HEK293 (cell line): ENCODE results near the gene PDP2.
A peak's percentile ranks its signal among the peaks of the same experiment; 100 is the strongest.

ENCODE experiments used
- FEZF1 ChIP-seq: fragments of 450-650 bp; formaldehyde crosslinking; IDR thresholded peaks from 2 replicates; pipeline ENCODE4 v1.5.1; 2016; ENCODE audit warnings: missing biosample characterization, missing genetic modification characterization
- GLI2 ChIP-seq: fragments of 450-650 bp; formaldehyde crosslinking; IDR thresholded peaks from 2 replicates; pipeline ENCODE4; 2017; ENCODE audit warnings: missing biosample characterization, missing genetic modification characterization, low read depth, borderline replicate concordance
- GLIS1 ChIP-seq: fragments of 450-650 bp; formaldehyde crosslinking; IDR thresholded peaks from 2 replicates; pipeline ENCODE4 v1.5.1; 2016; ENCODE audit warnings: missing biosample characterization, missing genetic modification characterization
- KLF10 ChIP-seq: fragments of 450-650 bp; IDR thresholded peaks from 2 replicates; pipeline ENCODE4 v1.5.1; 2018; ENCODE audit warnings: missing biosample characterization, mild to moderate bottlenecking, missing genetic modification characterization
- SP2 ChIP-seq: fragments of 450-650 bp; formaldehyde crosslinking; IDR thresholded peaks from 2 replicates; pipeline ENCODE4 v1.5.1; 2016; ENCODE audit warnings: missing biosample characterization, missing genetic modification characterization
- SP7 ChIP-seq: fragments of 450-650 bp; formaldehyde crosslinking; IDR thresholded peaks from 2 replicates; pipeline ENCODE4 v1.5.1; 2016; ENCODE audit warnings: missing biosample characterization, missing genetic modification characterization
- ZBTB1 ChIP-seq: fragments of 450-650 bp; formaldehyde crosslinking; IDR thresholded peaks from 2 replicates; pipeline ENCODE4 v1.5.1; 2016; ENCODE audit warnings: missing biosample characterization, missing genetic modification characterization
- ZBTB17 ChIP-seq: fragments of 450-650 bp; formaldehyde crosslinking; IDR thresholded peaks from 2 replicates; pipeline ENCODE4 v1.5.1; 2016; ENCODE audit warnings: missing biosample characterization, missing genetic modification characterization
- ZBTB21 ChIP-seq: fragments of 450-650 bp; formaldehyde crosslinking; IDR thresholded peaks from 2 replicates; pipeline ENCODE4 v1.5.1; 2017; ENCODE audit warnings: missing biosample characterization, missing genetic modification characterization
- ZBTB8A ChIP-seq: fragments of 450-650 bp; formaldehyde crosslinking; IDR thresholded peaks from 2 replicates; pipeline ENCODE4 v1.5.1; 2016; ENCODE audit warnings: missing biosample characterization, missing genetic modification characterization
- ZEB2 ChIP-seq: fragments of 450-650 bp; formaldehyde crosslinking; IDR thresholded peaks from 2 replicates; pipeline ENCODE4 v1.5.1; 2016; ENCODE audit warnings: missing biosample characterization, missing genetic modification characterization
- ZFP37 ChIP-seq: fragments of 450-650 bp; formaldehyde crosslinking; IDR thresholded peaks from 2 replicates; pipeline ENCODE4 v1.5.1; 2016; ENCODE audit warnings: missing biosample characterization, missing genetic modification characterization
- ZNF24 ChIP-seq: fragments of 450-650 bp; formaldehyde crosslinking; IDR thresholded peaks from 2 replicates; pipeline ENCODE4 v1.5.1; 2016; ENCODE audit warnings: missing biosample characterization, missing genetic modification characterization
- ZNF366 ChIP-seq: fragments of 450-650 bp; formaldehyde crosslinking; conservative IDR thresholded peaks from 2 replicates; pipeline ENCODE4 v1.5.1; 2016; ENCODE audit warnings: missing biosample characterization, missing genetic modification characterization
- ZNF501 ChIP-seq: fragments of 450-650 bp; formaldehyde crosslinking; IDR thresholded peaks from 2 replicates; pipeline ENCODE4 v1.5.1; 2016; ENCODE audit warnings: missing biosample characterization, missing genetic modification characterization
- ZNF560 ChIP-seq: fragments of 450-650 bp; formaldehyde crosslinking; IDR thresholded peaks from 2 replicates; pipeline ENCODE4 v1.5.1; 2017; ENCODE audit warnings: missing biosample characterization, missing genetic modification characterization, borderline replicate concordance
- ZNF596 ChIP-seq: fragments of 450-650 bp; IDR thresholded peaks from 2 replicates; pipeline ENCODE4 v1.5.0; 2018; ENCODE audit warnings: missing biosample characterization, mild to moderate bottlenecking, missing genetic modification characterization, moderate library complexity
- ZNF600 ChIP-seq: fragments of 450-650 bp; formaldehyde crosslinking; IDR thresholded peaks from 2 replicates; pipeline ENCODE4 v1.5.1; 2016; ENCODE audit warnings: missing biosample characterization, missing genetic modification characterization
- ZNF629 ChIP-seq: fragments of 450-650 bp; formaldehyde crosslinking; IDR thresholded peaks from 2 replicates; pipeline ENCODE4 v1.5.1; 2017; ENCODE audit warnings: missing biosample characterization, missing genetic modification characterization
- ZNF76 ChIP-seq: fragments of 450-650 bp; formaldehyde crosslinking; IDR thresholded peaks from 2 replicates; pipeline ENCODE4; 2016; ENCODE audit warnings: low read depth, missing biosample characterization, missing genetic modification characterization, borderline replicate concordance
- ZNF785 ChIP-seq: fragments of 450-650 bp; formaldehyde crosslinking; IDR thresholded peaks from 2 replicates; pipeline ENCODE4 v1.5.1; 2016; ENCODE audit warnings: missing biosample characterization, missing genetic modification characterization
- TF ChIP-seq, protein P1 (sequence below): fragments of 450-650 bp; formaldehyde crosslinking; IDR thresholded peaks from 2 replicates; pipeline ENCODE4 v1.5.1; 2017; ENCODE audit warnings: missing biosample characterization, missing genetic modification characterization
- TF ChIP-seq, protein P2 (sequence below): fragments of 450-650 bp; formaldehyde crosslinking; IDR thresholded peaks from 2 replicates; pipeline ENCODE4 v1.5.1; 2016; ENCODE audit warnings: missing biosample characterization, missing genetic modification characterization
- TF ChIP-seq, protein P3 (sequence below): fragments of 450-650 bp; formaldehyde crosslinking; IDR thresholded peaks from 2 replicates; pipeline ENCODE4 v1.5.1; 2016; ENCODE audit warnings: missing biosample characterization, missing genetic modification characterization
- TF ChIP-seq, protein P4 (sequence below): fragments of 450-650 bp; formaldehyde crosslinking; IDR thresholded peaks from 2 replicates; pipeline ENCODE4 v1.5.1; 2016; ENCODE audit warnings: missing biosample characterization, missing genetic modification characterization
- TF ChIP-seq, protein P5 (sequence below): fragments of 450-650 bp; formaldehyde crosslinking; IDR thresholded peaks from 2 replicates; pipeline ENCODE4 v1.5.1; 2017; ENCODE audit warnings: missing biosample characterization, mild to moderate bottlenecking, missing genetic modification characterization, moderate library complexity
- TF ChIP-seq, protein P6 (sequence below): fragments of 450-650 bp; formaldehyde crosslinking; IDR thresholded peaks from 2 replicates; pipeline ENCODE4 v1.5.1; 2016; ENCODE audit warnings: missing biosample characterization, missing genetic modification characterization

Gene PDP2

DNA sequence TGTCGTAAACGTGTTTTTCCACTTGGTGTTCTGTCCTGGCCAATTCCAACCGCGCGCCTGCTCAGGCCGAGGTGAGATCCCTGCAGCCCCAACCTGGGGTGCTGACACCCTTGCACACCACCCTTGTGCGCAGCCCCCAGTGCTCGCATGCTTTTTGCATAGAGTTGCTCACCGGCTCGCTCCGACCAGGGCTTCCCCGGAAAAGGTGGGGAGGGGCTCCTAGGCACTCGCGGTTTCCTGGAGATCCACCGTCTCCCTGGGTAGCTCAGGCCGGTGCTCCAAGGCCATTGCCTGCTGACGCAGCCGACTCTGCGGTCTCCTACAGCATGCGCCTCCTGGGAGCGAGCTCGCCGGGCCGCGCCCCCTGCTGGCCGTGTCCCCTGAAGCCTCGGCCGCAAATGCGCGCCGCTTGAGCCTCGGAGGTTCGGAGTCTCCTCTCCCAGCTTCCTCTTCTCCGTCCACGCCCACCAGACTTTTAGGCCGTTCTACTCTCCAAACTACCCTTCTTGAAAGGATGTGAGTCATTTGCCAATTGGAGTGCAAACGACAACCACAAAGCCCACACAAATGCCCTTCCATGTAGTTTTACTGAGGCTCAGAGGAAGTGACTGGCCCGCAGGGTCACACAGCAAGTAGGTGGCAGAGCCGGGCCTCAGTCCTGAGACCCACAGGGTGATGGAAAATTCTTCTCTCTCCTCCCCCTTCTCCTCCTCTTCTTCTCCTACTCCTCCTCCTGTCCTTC lies 7.2 kb upstream of the PDP2 start (continued):
- TF ChIP-seq ZBTB21 (tag by site-specific recombination) (0 out of 2 replicates have a peak, but pooled peaks have one; percentile 20), ZNF596 (tag by site-specific recombination) (no peak), FEZF1 (tag by site-specific recombination) (0 out of 2 replicates have a peak, but pooled peaks have one; percentile 18), SP7 (tag by site-specific recombination) (peak; percentile 80), ZFP37 (tag by site-specific recombination) (peak; percentile 76), SP2 (peak; percentile 74), ZNF629 (tag by site-specific recombination) (peak; percentile 66), KLF10 (0 out of 2 replicates have a peak, but pooled peaks have one; percentile 24), ZBTB17 (tag by site-specific recombination) (peak; percentile 93), ZBTB1 (tag by site-specific recombination) (no peak), ZEB2 (peak; percentile 74), ZNF560 (tag by site-specific recombination) (no peak), ZNF785 (tag by site-specific recombination) (no peak), ZNF501 (tag by site-specific recombination) (peak; percentile 73), ZNF76 (tag by site-specific recombination) (0 out of 2 replicates have a peak, but pooled peaks have one; percentile 48), ZBTB8A (0 out of 2 replicates have a peak, but pooled peaks have one; percentile 15), ZNF600 (tag by site-specific recombination) (peak; percentile 74), GLIS1 (tag by site-specific recombination) (peak; percentile 54; the same call in 1 of the 2 replicates), GLI2 (tag by site-specific recombination) (no peak), ZNF24 (tag by site-specific recombination) (peak; percentile 67; the same call in 1 of the 2 replicates), ZNF366 (peak; percentile 60)
- TF ChIP-seq, protein P1, sequence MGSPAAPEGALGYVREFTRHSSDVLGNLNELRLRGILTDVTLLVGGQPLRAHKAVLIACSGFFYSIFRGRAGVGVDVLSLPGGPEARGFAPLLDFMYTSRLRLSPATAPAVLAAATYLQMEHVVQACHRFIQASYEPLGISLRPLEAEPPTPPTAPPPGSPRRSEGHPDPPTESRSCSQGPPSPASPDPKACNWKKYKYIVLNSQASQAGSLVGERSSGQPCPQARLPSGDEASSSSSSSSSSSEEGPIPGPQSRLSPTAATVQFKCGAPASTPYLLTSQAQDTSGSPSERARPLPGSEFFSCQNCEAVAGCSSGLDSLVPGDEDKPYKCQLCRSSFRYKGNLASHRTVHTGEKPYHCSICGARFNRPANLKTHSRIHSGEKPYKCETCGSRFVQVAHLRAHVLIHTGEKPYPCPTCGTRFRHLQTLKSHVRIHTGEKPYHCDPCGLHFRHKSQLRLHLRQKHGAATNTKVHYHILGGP = peak; percentile 54; the same call in 1 of the 2 replicates
- TF ChIP-seq, protein P2, sequence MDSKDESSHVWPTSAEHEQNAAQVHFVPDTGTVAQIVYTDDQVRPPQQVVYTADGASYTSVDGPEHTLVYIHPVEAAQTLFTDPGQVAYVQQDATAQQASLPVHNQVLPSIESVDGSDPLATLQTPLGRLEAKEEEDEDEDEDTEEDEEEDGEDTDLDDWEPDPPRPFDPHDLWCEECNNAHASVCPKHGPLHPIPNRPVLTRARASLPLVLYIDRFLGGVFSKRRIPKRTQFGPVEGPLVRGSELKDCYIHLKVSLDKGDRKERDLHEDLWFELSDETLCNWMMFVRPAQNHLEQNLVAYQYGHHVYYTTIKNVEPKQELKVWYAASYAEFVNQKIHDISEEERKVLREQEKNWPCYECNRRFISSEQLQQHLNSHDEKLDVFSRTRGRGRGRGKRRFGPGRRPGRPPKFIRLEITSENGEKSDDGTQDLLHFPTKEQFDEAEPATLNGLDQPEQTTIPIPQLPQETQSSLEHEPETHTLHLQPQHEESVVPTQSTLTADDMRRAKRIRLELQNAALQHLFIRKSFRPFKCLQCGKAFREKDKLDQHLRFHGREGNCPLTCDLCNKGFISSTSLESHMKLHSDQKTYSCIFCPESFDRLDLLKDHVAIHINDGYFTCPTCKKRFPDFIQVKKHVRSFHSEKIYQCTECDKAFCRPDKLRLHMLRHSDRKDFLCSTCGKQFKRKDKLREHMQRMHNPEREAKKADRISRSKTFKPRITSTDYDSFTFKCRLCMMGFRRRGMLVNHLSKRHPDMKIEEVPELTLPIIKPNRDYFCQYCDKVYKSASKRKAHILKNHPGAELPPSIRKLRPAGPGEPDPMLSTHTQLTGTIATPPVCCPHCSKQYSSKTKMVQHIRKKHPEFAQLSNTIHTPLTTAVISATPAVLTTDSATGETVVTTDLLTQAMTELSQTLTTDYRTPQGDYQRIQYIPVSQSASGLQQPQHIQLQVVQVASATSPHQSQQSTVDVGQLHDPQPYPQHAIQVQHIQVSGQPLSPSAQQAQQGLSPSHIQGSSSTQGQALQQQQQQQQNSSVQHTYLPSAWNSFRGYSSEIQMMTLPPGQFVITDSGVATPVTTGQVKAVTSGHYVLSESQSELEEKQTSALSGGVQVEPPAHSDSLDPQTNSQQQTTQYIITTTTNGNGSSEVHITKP = peak; percentile 90
- TF ChIP-seq, protein P3, sequence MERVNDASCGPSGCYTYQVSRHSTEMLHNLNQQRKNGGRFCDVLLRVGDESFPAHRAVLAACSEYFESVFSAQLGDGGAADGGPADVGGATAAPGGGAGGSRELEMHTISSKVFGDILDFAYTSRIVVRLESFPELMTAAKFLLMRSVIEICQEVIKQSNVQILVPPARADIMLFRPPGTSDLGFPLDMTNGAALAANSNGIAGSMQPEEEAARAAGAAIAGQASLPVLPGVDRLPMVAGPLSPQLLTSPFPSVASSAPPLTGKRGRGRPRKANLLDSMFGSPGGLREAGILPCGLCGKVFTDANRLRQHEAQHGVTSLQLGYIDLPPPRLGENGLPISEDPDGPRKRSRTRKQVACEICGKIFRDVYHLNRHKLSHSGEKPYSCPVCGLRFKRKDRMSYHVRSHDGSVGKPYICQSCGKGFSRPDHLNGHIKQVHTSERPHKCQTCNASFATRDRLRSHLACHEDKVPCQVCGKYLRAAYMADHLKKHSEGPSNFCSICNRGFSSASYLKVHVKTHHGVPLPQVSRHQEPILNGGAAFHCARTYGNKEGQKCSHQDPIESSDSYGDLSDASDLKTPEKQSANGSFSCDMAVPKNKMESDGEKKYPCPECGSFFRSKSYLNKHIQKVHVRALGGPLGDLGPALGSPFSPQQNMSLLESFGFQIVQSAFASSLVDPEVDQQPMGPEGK (tag by site-specific recombination) = peak; percentile 61; the same call in 1 of the 2 replicates
- TF ChIP-seq, protein P4, sequence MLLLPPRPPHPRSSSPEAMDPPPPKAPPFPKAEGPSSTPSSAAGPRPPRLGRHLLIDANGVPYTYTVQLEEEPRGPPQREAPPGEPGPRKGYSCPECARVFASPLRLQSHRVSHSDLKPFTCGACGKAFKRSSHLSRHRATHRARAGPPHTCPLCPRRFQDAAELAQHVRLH (tag by site-specific recombination) = peak; percentile 87
- TF ChIP-seq, protein P5, sequence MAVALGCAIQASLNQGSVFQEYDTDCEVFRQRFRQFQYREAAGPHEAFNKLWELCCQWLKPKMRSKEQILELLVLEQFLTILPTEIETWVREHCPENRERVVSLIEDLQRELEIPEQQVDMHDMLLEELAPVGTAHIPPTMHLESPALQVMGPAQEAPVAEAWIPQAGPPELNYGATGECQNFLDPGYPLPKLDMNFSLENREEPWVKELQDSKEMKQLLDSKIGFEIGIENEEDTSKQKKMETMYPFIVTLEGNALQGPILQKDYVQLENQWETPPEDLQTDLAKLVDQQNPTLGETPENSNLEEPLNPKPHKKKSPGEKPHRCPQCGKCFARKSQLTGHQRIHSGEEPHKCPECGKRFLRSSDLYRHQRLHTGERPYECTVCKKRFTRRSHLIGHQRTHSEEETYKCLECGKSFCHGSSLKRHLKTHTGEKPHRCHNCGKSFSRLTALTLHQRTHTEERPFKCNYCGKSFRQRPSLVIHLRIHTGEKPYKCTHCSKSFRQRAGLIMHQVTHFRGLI (tag by site-specific recombination) = peak; percentile 33; the same call in 1 of the 2 replicates
- TF ChIP-seq, protein P6, sequence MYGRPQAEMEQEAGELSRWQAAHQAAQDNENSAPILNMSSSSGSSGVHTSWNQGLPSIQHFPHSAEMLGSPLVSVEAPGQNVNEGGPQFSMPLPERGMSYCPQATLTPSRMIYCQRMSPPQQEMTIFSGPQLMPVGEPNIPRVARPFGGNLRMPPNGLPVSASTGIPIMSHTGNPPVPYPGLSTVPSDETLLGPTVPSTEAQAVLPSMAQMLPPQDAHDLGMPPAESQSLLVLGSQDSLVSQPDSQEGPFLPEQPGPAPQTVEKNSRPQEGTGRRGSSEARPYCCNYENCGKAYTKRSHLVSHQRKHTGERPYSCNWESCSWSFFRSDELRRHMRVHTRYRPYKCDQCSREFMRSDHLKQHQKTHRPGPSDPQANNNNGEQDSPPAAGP (tag by site-specific recombination) = peak; percentile 40; the same call in 1 of the 2 replicates
